Measurements from ENCODE around the gene NOVA1.

GRCh38 chr14:26597071-26597588, 703 bp downstream of the NOVA1 start:
- TF ChIP-seq POLR2A (IDR thresholded peaks at IDR 0.05) (no peak), CTCF (IDR thresholded peaks at IDR 0.05) (no peak)
